ENCODE results near the gene DHRS2. TPM values are rescaled to one million over a fixed set of nuclear protein-coding genes. Genes with fewer than 3 reads are reported as not detected.
"Not testable (repeated sequence)": the region's sequence is repeated elsewhere in the genome, so short reads cannot be mapped to it uniquely, and the experiment has no call there.

DHRS2 gene
- total RNA-seq, 2 donors from 2014 or later = not detected

DNA sequence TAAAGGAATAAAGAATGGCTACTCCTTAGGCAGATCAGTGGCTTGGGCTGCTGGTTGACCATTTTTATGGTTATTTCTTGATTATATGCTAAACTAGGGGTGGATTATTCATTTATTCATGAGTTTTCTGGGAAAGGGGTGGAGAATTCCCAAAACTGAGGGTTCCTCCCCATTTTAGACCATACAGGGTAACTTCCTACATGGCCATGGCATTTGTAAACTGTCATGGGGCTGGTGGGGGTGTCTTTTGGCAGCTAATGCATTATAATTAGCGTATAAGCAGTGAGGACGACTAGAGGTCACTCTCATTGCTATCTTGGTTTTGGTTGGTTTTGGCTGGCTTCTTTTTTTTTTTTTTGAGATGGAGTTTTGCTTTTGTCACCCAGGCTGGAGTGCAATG is 32.0 kb upstream of the DHRS2 start:
- DNase-seq (ENCODE audit: low spot score) = no peak
- H3K27ac ChIP-seq = no peak overlapping the region
- H3K36me3 ChIP-seq = no peaks in the 10 kb centered on the region
- TF ChIP-seq, protein P1, sequence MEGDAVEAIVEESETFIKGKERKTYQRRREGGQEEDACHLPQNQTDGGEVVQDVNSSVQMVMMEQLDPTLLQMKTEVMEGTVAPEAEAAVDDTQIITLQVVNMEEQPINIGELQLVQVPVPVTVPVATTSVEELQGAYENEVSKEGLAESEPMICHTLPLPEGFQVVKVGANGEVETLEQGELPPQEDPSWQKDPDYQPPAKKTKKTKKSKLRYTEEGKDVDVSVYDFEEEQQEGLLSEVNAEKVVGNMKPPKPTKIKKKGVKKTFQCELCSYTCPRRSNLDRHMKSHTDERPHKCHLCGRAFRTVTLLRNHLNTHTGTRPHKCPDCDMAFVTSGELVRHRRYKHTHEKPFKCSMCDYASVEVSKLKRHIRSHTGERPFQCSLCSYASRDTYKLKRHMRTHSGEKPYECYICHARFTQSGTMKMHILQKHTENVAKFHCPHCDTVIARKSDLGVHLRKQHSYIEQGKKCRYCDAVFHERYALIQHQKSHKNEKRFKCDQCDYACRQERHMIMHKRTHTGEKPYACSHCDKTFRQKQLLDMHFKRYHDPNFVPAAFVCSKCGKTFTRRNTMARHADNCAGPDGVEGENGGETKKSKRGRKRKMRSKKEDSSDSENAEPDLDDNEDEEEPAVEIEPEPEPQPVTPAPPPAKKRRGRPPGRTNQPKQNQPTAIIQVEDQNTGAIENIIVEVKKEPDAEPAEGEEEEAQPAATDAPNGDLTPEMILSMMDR (IDR thresholded peaks at IDR 0.05) = no peak
- H3K4me3 ChIP-seq = no peak overlapping the region
- peaks cover 0 to 4% of the 10 kb centered on the region in 2 donors for H3K9me3 ChIP-seq
- no peaks in the 10 kb centered on the region for H3K4me1 ChIP-seq
- no peaks in the 10 kb centered on the region for H3K27me3 ChIP-seq

DNA sequence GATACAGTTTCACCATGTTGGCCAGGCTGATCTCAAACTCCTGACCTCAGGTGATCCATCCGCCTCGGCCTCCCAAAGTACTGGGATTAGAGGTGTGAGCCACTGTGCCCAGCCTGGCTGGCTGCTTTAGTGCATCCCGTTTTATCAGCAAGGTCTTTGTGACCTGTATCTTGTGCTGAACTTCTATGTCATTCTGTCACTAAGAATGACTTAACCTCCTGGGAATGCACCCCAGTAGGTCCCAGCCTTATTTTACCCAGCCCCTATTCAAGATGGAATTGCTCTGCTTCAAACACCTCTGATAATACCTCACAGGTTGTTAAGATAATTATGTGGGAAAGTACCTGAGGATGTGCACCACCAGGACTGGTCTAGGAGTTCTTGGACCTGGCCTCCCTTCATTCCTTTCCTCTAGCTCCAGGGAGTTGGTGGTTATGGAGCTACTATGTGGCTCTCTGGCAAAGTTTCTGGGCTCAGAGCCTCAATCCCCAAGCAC is 31.4 kb upstream of the DHRS2 start:
- H3K36me3 ChIP-seq = no peaks in the 10 kb centered on the region
- TF ChIP-seq, protein P1 (IDR thresholded peaks at IDR 0.05) = no peak
- no peak overlapping the region for H3K27ac ChIP-seq
- H3K4me3 ChIP-seq = no peak overlapping the region
- no peaks in the 10 kb centered on the region for H3K9me3 ChIP-seq
- DNase-seq (ENCODE audit: low spot score) = no peak
- no peaks in the 10 kb centered on the region for H3K4me1 ChIP-seq
- H3K27me3 ChIP-seq = no peaks in the 10 kb centered on the region

DNA sequence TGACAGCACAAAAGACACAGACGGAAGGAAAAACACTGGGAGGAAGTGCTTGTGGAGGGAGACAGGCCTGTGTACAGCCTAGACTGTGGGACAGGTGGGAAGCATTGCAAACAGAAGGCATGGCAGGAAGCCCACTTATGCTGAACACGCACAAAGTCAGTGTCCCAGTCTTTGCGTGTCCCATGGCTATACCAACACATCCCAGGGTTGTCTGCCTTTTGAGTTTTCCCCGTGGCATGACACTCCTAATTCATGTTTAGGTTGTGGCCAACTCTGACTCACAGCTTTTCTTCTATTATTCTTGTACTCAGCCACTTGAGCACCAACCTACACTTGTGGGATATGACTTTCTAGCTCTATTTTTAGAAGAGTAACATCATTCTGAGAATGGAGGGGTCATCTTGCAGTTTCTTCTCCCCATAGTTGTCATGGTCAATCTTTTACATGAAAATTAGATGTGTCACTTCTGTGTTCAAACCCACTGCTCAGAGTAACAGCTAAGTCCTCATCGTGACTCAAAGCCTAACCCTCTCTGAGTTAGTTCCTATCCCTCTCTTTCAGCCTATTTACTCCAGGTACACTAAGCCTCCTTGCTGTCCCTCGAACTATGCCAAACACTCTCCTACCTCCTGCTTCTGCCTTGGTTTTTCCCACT is 30.1 kb upstream of the DHRS2 start:
- H3K36me3 ChIP-seq = no peaks in the 10 kb centered on the region
- no peak for DNase-seq (ENCODE audit: low spot score)
- H3K4me3 ChIP-seq = no peak overlapping the region
- no peaks in the 10 kb centered on the region for H3K9me3 ChIP-seq
- TF ChIP-seq, protein P1 (IDR thresholded peaks at IDR 0.05) = no peak
- H3K27me3 ChIP-seq = no peaks in the 10 kb centered on the region
- H3K4me1 ChIP-seq = no peaks in the 10 kb centered on the region
- H3K27ac ChIP-seq = no peak overlapping the region

DNA sequence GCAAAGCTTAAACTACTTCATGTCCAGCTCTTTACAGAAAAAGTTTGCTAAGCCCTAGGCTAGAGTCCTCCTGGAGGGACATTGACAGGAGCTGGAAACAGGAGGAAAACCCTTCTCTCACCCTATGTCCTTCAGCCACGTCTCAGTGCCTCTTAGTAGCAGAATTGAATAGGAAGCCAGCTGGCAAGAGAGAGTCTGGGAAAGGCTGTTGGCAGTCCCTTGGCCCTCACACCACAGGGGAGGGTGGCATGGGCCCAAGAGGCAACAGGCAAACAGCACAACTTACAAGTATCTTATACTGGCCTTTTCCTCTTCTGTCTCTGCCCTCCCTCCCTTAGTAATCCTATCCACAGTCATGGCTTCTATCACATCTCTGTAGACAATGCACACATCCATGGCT is 27.7 kb upstream of the DHRS2 start:
- Histone ChIP-seq H3K4me1 (no peaks in the 10 kb centered on the region), H3K27me3 (no peaks in the 10 kb centered on the region), H3K36me3 (no peaks in the 10 kb centered on the region), H3K9me3 (no peaks in the 10 kb centered on the region), H3K27ac (no peak overlapping the region), H3K4me3 (no peak overlapping the region)
- TF ChIP-seq, protein P1 (IDR thresholded peaks at IDR 0.05) = no peak
- DNase-seq (ENCODE audit: low spot score) = no peak

DNA sequence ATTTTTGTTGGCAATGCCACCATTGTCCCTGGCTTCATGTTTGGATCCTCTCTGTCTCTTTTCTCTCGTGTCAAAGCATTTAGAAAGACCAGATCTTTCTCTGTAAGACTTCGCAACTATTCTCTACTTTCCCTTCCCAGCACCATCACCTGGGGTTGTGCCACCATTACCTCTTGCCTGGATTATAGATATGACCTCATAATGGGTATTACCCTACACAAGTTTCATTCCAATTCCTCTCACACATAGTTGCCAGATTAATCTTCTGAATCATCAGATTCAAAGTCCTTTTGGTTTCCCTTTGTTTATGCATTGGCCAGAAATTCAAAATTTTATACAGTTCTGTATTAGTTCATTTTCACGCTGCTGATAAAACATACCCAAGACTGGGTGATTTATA is 27.2 kb upstream of the DHRS2 start:
- H3K27me3 ChIP-seq = no peaks in the 10 kb centered on the region
- H3K27ac ChIP-seq = no peak overlapping the region
- H3K4me3 ChIP-seq = no peak overlapping the region
- no peaks in the 10 kb centered on the region for H3K9me3 ChIP-seq
- TF ChIP-seq, protein P1 (IDR thresholded peaks at IDR 0.05) = no peak
- no peak for DNase-seq (ENCODE audit: low spot score)
- H3K36me3 ChIP-seq = no peaks in the 10 kb centered on the region
- no peaks in the 10 kb centered on the region for H3K4me1 ChIP-seq

DNA sequence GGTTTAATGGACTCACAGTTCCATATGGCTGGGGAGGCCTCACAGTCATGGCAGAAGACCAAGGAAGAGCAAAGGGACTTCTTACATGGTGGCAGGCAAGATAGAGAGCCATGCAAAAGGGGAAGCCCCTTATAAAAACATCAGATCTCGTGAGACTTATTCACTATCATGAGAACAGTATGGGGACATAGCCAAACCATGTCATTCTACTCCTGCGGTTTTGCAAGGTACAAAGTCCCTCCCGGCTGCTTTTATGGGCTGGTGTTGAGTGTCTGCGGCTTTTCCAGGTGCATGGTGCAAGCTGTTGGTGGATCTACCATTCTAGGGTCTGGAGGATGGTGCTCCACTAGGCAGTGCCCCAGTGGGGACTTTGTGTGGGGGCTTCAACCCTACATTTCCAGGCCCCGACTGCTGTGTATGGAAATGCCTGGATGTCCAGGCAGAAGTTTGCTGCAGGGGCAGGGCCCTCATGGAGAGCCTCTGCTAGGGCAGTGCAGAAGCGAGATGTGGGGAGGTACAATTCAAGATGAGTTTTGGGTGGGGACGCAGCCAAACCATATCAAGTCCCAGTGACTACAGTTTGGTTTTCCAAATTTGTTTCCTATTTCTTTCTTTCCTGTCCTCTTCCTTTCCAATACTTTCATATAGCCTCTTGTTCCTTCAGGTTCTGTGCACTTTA is 26.6 kb upstream of the DHRS2 start:
- H3K4me3 ChIP-seq; H3K36me3 ChIP-seq; H3K4me1 ChIP-seq; DNase-seq (ENCODE audit: low spot score); H3K27ac ChIP-seq; H3K27me3 ChIP-seq; H3K9me3 ChIP-seq: not testable (repeated sequence)
